A549 (cell line): ENCODE data around the gene SSBP3. TPM values are rescaled to one million over a fixed set of nuclear protein-coding genes. Genes with fewer than 3 reads are reported as not detected.

Experiments used
- ATAC-seq, 2 experiments: fragments of 200-7000 bp in 1 of 2; fragments of >200 bp in 1 of 2; cut with Nextera tagmentation in 1 of 2; cut with Tn5 transposase in 1 of 2; 3 replicates each; pipeline versions ENCODE4 v1.8.0 to v1.9.1; 2018 to 2020; ENCODE audit warnings: mild to moderate bottlenecking in 1 of 2, moderate library complexity in 1 of 2
- CTCF ChIA-PET: fragments of 300-600 bp; sonication (Branson Sonifier 250); formaldehyde crosslinking; extraction: SDS; loops from one replicate; lab custom pipeline; 2021; ENCODE audit warnings: antibody characterized with exemption, inconsistent platforms; lab: Yijun Ruan, JAX
- POLR2A ChIA-PET: fragments of 350-600 bp; formaldehyde crosslinking; extraction: SDS; loops from one replicate; lab custom pipeline; 2021; ENCODE audit warnings: antibody characterized with exemption, inconsistent platforms; lab: Yijun Ruan, JAX
- DNase-seq, 2 experiments: peaks; one replicate each; pipeline versions ENCODE4 v3.0.0 to v3.0.0-alpha.2; 2011 to 2016; ENCODE audit warnings: low read depth in 1 of 2, low spot score in 1 of 2
- FAIRE-seq: peaks from 2 replicates; lab custom pipeline; 2011; peaks lifted over from hg19 to GRCh38; lab: Jason Lieb, UNC
- H3K27ac ChIP-seq, 2 experiments: fragments of >200 bp; sonication (Bioruptor Twin); formaldehyde crosslinking; 3 replicates each; pipeline ENCODE4 v1.5.1; 2016 to 2017
- H3K4me1 ChIP-seq: fragments of >200 bp; sonication (Bioruptor Twin); formaldehyde crosslinking; 3 replicates; pipeline ENCODE4 v1.6.1; 2016
- H3K4me2 ChIP-seq: fragments of >200 bp; sonication (Bioruptor Twin); formaldehyde crosslinking; 3 replicates; pipeline ENCODE4 v1.6.1; 2016
- H3K4me3 ChIP-seq: fragments of >200 bp; sonication (Bioruptor Twin); formaldehyde crosslinking; 3 replicates; pipeline ENCODE4 v1.5.1; 2016
- H3K9me3 ChIP-seq: fragments of >200 bp; sonication (Bioruptor Twin); formaldehyde crosslinking; 3 replicates; pipeline ENCODE4 v1.6.1; 2016
- CBX8 ChIP-seq: fragments of 200-600 bp; sonication (generic); IDR thresholded peaks from 2 replicates; pipeline ENCODE4 v1.6.1; 2016
- EHF ChIP-seq: fragments of 250-450 bp; sonication (Bioruptor Pico); IDR thresholded peaks from 2 replicates; pipeline ENCODE4 v1.5.0; 2020; ENCODE audit warnings: mild to moderate bottlenecking
- EP300 ChIP-seq, 2 experiments: fragments of >200 bp; sonication (Bioruptor Twin); formaldehyde crosslinking; IDR thresholded peaks; 2 replicates in 1 of 2; 3 replicates in 1 of 2; pipeline ENCODE4 v1.6.1; 2016 to 2017
- FOSL2 ChIP-seq, 2 experiments: fragments of 450-650 bp in 1 of 2; fragments of >200 bp in 1 of 2; sonication (Bioruptor Twin) in 1 of 2; formaldehyde crosslinking; IDR thresholded peaks; 2 replicates each; pipeline versions ENCODE4 v1.5.0 to v1.6.1; 2016 to 2020; ENCODE audit warnings: mild to moderate bottlenecking in 1 of 2, moderate library complexity in 1 of 2
- HDAC2 ChIP-seq: fragments of 200-600 bp; sonication (generic); IDR thresholded peaks from 2 replicates; pipeline ENCODE4 v1.6.1; 2016
- JUN ChIP-seq, 2 experiments: fragments of >200 bp; sonication (Bioruptor Twin); formaldehyde crosslinking; IDR thresholded peaks; 2 replicates in 1 of 2; 3 replicates in 1 of 2; pipeline ENCODE4 v1.6.1; 2016 to 2017
- JUNB ChIP-seq: fragments of >200 bp; sonication (Bioruptor Twin); formaldehyde crosslinking; IDR thresholded peaks from 2 replicates; pipeline ENCODE4 v1.6.1; 2016
- KDM5A ChIP-seq: fragments of 200-600 bp; sonication (generic); IDR thresholded peaks from 2 replicates; pipeline ENCODE4 v1.6.1; 2016; ENCODE audit warnings: antibody characterized with exemption, mild to moderate bottlenecking
- MAFK ChIP-seq: fragments of 450-650 bp; IDR thresholded peaks from 2 replicates; pipeline ENCODE4 v1.6.1; 2014; ENCODE audit not compliant: partially characterized antibody
- PHF8 ChIP-seq: fragments of 200-600 bp; sonication (generic); IDR thresholded peaks from 2 replicates; pipeline ENCODE4 v1.6.1; 2016; ENCODE audit warnings: low read depth, mild to moderate bottlenecking, antibody characterized with exemption, moderate library complexity, borderline replicate concordance
- POLR2A ChIP-seq: IDR thresholded peaks from 2 replicates; pipeline ENCODE4 v1.6.1; 2012; ENCODE audit warnings: mild to moderate bottlenecking, low read length
- RAD21 ChIP-seq, 2 experiments: fragments of >200 bp in 1 of 2; sonication (Bioruptor Twin) in 1 of 2; formaldehyde crosslinking in 1 of 2; IDR thresholded peaks in 1 of 2; conservative IDR thresholded peaks in 1 of 2; 2 replicates in 1 of 2; 3 replicates in 1 of 2; pipeline ENCODE4 v1.6.1; 2012 to 2018; ENCODE audit warnings: inconsistent platforms in 1 of 2
- RARB ChIP-seq: fragments of 250-450 bp; sonication (Bioruptor Pico); IDR thresholded peaks from 2 replicates; pipeline ENCODE4 v1.8.0; 2021; ENCODE audit warnings: mild to moderate bottlenecking, moderate library complexity
- RCOR1 ChIP-seq: fragments of 150-350 bp; IDR thresholded peaks from 2 replicates; pipeline ENCODE4 v1.6.1; 2014; ENCODE audit warnings: antibody characterized with exemption, low read length, low read depth
- SMC3 ChIP-seq: fragments of >200 bp; sonication (Bioruptor Twin); formaldehyde crosslinking; IDR thresholded peaks from 3 replicates; pipeline ENCODE4 v1.6.1; 2018; ENCODE audit warnings: inconsistent platforms
- ZFP36 ChIP-seq: fragments of 450-650 bp; IDR thresholded peaks from 2 replicates; pipeline ENCODE4 v1.6.1; 2014; ENCODE audit warnings: borderline replicate concordance; ENCODE audit not compliant: partially characterized antibody
- ZNF302 ChIP-seq: fragments of 250-450 bp; sonication (Bioruptor Pico); IDR thresholded peaks from 2 replicates; pipeline ENCODE4 v1.9.0; 2021; ENCODE audit warnings: inconsistent platforms, mild to moderate bottlenecking, moderate library complexity
- ZSCAN20 ChIP-seq: fragments of 250-450 bp; sonication (Bioruptor Pico); IDR thresholded peaks from 2 replicates; pipeline ENCODE4 v1.8.0; 2022; ENCODE audit warnings: mild to moderate bottlenecking, moderate library complexity
- WGBS: methylation state at CpG from one replicate; pipeline ENCODE4 v1.1.6; 2017; ENCODE audit errors: missing lambda C conversion rate; 5-methylcytosine and 5-hydroxymethylcytosine counted together
- polyA plus RNA-seq, 4 experiments: library from polyadenylated mRNA; depleted of rRNA in 3 of 4; stranded (reverse); fragments of >200 nt; fragmentation: RNase III in 1 of 4; extraction: RNeasy Plus Mini Kit Qiagen cat#74134 plus additional on column Dnase treatment in 1 of 4; gene quantifications; 2 replicates in 3 of 4; 3 replicates in 1 of 4; pipeline ENCODE4 v1.2.3, GENCODE V29; 2011 to 2017
- TF ChIP-seq, protein P1 (sequence below): fragments of 250-450 bp; sonication (Bioruptor Pico); IDR thresholded peaks from 2 replicates; pipeline ENCODE4 v1.5.0; 2020; ENCODE audit warnings: low read depth, mild to moderate bottlenecking, moderate library complexity
- TF ChIP-seq, protein P2 (sequence below): fragments of >200 bp; sonication (Bioruptor Twin); formaldehyde crosslinking; IDR thresholded peaks from 2 replicates; pipeline ENCODE4 v1.6.1; 2016
- TF ChIP-seq, protein P3 (sequence below): fragments of 200-600 bp; sonication (generic); IDR thresholded peaks from 2 replicates; pipeline ENCODE4 v1.6.1; 2016; ENCODE audit warnings: antibody characterized with exemption, mild to moderate bottlenecking, moderate library complexity
- TF ChIP-seq, protein P4 (sequence below): fragments of >200 bp; sonication (Bioruptor Twin); formaldehyde crosslinking; IDR thresholded peaks from 3 replicates; pipeline ENCODE4 v1.5.1; 2016

The SSBP3 gene
- polyA plus RNA-seq, 2 of the 4 experiments (the other 2 are of a cell fraction), result 7.2 to 9.1 TPM

DNA sequence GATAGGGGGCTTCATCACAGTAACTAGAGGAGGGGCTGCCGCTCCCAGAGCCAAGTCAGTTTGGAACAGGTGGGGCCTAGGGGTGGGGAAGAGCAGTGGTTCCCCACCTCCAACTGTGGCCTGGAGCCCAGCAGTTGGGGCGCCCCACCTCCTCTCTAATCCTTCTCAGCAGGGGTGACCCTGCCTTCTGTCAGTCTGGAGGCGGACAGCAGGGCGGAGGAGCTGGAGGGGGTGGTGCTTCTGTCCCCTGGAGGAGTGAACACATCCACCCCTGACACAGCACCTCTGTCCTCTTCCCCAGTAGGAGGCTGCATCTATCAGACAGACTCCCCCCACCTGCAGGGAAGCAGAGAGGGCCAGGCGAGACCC lies 132.4 kb downstream of the SSBP3 start:
- CTCF ChIA-PET, result no interaction called here
- no peak for DNase-seq
- H3K4me2 ChIP-seq, result no peak overlapping the region
- no peak for FAIRE-seq
- no peak overlapping the region for H3K4me3 ChIP-seq
- H3K4me1 ChIP-seq, result no peaks in the 10 kb centered on the region
- no peaks in the 10 kb centered on the region for H3K9me3 ChIP-seq
- TF ChIP-seq, protein P1, sequence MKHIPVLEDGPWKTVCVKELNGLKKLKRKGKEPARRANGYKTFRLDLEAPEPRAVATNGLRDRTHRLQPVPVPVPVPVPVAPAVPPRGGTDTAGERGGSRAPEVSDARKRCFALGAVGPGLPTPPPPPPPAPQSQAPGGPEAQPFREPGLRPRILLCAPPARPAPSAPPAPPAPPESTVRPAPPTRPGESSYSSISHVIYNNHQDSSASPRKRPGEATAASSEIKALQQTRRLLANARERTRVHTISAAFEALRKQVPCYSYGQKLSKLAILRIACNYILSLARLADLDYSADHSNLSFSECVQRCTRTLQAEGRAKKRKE (CRISPR knock-in tag), result no peak
- TF ChIP-seq ZNF302 (no peak), RARB (no peak), RAD21 (conservative IDR thresholded peaks at IDR 0.05 in 1 of 2, IDR thresholded peaks at IDR 0.05 in 1 of 2) (no peak), HDAC2 (no peak), ZFP36 (no peak), MAFK (no peak), ZSCAN20 (CRISPR knock-in tag) (no peak), POLR2A (no peak), EHF (CRISPR knock-in tag) (no peak), EP300 (IDR thresholded peaks at IDR 0.05) (no peak), JUN (IDR thresholded peaks at IDR 0.05) (no peak), CBX8 (no peak), RCOR1 (no peak), PHF8 (no peak)
- TF ChIP-seq, protein P2, sequence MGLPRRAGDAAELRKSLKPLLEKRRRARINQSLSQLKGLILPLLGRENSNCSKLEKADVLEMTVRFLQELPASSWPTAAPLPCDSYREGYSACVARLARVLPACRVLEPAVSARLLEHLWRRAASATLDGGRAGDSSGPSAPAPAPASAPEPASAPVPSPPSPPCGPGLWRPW, result no peak
- TF ChIP-seq, protein P3, sequence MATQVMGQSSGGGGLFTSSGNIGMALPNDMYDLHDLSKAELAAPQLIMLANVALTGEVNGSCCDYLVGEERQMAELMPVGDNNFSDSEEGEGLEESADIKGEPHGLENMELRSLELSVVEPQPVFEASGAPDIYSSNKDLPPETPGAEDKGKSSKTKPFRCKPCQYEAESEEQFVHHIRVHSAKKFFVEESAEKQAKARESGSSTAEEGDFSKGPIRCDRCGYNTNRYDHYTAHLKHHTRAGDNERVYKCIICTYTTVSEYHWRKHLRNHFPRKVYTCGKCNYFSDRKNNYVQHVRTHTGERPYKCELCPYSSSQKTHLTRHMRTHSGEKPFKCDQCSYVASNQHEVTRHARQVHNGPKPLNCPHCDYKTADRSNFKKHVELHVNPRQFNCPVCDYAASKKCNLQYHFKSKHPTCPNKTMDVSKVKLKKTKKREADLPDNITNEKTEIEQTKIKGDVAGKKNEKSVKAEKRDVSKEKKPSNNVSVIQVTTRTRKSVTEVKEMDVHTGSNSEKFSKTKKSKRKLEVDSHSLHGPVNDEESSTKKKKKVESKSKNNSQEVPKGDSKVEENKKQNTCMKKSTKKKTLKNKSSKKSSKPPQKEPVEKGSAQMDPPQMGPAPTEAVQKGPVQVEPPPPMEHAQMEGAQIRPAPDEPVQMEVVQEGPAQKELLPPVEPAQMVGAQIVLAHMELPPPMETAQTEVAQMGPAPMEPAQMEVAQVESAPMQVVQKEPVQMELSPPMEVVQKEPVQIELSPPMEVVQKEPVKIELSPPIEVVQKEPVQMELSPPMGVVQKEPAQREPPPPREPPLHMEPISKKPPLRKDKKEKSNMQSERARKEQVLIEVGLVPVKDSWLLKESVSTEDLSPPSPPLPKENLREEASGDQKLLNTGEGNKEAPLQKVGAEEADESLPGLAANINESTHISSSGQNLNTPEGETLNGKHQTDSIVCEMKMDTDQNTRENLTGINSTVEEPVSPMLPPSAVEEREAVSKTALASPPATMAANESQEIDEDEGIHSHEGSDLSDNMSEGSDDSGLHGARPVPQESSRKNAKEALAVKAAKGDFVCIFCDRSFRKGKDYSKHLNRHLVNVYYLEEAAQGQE, result no peak
- TF ChIP-seq, protein P4, sequence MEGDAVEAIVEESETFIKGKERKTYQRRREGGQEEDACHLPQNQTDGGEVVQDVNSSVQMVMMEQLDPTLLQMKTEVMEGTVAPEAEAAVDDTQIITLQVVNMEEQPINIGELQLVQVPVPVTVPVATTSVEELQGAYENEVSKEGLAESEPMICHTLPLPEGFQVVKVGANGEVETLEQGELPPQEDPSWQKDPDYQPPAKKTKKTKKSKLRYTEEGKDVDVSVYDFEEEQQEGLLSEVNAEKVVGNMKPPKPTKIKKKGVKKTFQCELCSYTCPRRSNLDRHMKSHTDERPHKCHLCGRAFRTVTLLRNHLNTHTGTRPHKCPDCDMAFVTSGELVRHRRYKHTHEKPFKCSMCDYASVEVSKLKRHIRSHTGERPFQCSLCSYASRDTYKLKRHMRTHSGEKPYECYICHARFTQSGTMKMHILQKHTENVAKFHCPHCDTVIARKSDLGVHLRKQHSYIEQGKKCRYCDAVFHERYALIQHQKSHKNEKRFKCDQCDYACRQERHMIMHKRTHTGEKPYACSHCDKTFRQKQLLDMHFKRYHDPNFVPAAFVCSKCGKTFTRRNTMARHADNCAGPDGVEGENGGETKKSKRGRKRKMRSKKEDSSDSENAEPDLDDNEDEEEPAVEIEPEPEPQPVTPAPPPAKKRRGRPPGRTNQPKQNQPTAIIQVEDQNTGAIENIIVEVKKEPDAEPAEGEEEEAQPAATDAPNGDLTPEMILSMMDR, result no peak
- no peak for ATAC-seq
- POLR2A ChIA-PET, result no interaction called here
- 82% methylated on average over 4 of the region's 5 CpGs for WGBS
- H3K27ac ChIP-seq, result no peak overlapping the region

DNA sequence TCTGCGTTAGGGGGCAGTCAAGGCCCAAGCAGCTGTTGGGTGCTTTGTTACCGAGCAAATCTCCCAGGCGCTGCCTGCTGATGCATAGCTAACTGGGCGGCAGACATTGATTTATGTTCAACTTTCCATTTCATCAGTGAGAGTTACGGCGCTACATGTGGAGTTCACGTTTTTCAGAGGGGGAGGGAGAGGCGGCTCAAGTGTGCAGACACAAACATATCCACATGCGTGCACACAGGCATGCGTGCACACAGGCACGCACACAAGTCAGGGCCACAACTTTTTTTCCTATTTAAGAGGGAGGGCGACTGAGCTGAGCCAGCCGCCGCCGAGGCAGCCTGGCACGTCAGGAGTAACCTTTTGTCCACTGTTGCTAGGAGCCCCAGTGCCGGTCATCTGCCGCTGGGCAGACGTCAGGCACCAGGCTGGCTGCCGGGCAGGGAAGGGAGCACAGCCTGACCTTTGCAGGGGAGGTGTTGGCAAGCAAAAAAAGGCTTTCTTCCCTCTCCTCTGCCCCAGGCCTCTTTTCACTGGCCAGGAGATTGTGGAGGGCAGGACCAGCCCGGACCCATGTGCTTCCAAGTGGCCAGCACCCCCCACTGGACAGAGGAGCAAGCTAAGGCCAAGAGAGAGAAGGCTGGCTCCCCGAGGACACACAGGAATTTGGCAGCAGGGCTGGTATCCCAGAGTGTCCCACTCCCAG lies 133.0 kb downstream of the SSBP3 start:
- Histone ChIP-seq H3K4me2 (no peak overlapping the region), H3K27ac (no peak overlapping the region)
- POLR2A ChIA-PET, result no interaction called here
- DNase-seq (no peak), ATAC-seq (peak in 1 of 2 experiments; percentile 58; a peak in 3 of 6 replicates)
- TF ChIP-seq JUN (IDR thresholded peaks at IDR 0.05) (no peak), JUNB (no peak), HDAC2 (no peak), KDM5A (no peak), FOSL2 (IDR thresholded peaks at IDR 0.05) (no peak), FOSL2 (CRISPR knock-in tag; IDR thresholded peaks at IDR 0.05) (no peak), ZFP36 (no peak), EP300 (IDR thresholded peaks at IDR 0.05) (no peak), SMC3 (no peak)
- TF ChIP-seq, protein P4, result no peak
- TF ChIP-seq, all 56 proteins: peak for 0
- 90% methylated on average over 10 of the region's 22 CpGs for WGBS
- no peaks in the 10 kb centered on the region for H3K9me3 ChIP-seq
- CTCF ChIA-PET, result no interaction called here
- no peak for FAIRE-seq
- no peaks in the 10 kb centered on the region for H3K4me1 ChIP-seq
- no peak overlapping the region for H3K4me3 ChIP-seq
